ENCODE results near the gene CD300LF. TPM values are rescaled to one million over a fixed set of nuclear protein-coding genes. Genes with fewer than 3 reads are reported as not detected.

Gene CD300LF
- total and polyA plus RNA-seq, 8 donors: 0.19 to 4.7 (median 0.29) TPM

- peaks cover 41 to 65% (median 49%) of the 10 kb centered on the region in 3 donors for H3K4me1 ChIP-seq
- FAIRE-seq: no peak
- H3K27me3 ChIP-seq: no peaks in the 10 kb centered on the region
- H3K27ac ChIP-seq: peak overlapping the region; percentile 40 to 82 (median 66)
- TF ChIP-seq CTCF (IDR thresholded peaks at IDR 0.05): no peak
- H3K9me3 ChIP-seq: no peaks in the 10 kb centered on the region
- intact Hi-C loops (cut with DNase I): no loop called here
- peak; percentile 46 to 75 (median 54) for ATAC-seq
- DNase-seq: peak in 4 of 6 donors; percentile 64 to 83 (median 69)
- H3K4me3 ChIP-seq: no peak overlapping the region
- peaks cover 0 to 5% (median 0%) of the 10 kb centered on the region in 3 donors for H3K36me3 ChIP-seq
- 15 to 29% methylated on average over 10 of the region's 10 CpGs for WGBS, 2 donors
Observed at GRCh38 chr17:74759941-74760340, 47.2 kb upstream of the CD300LF start.

- no peaks in the 10 kb centered on the region for H3K36me3 ChIP-seq
- WGBS, 2 donors: 47 to 56% methylated on average over 6 to 9 of the region's 9 CpGs
- H3K4me3 ChIP-seq: no peak overlapping the region
- H3K9me3 ChIP-seq: no peaks in the 10 kb centered on the region
- DNase-seq: peak in 1 of 6 donors; percentile 64
- intact Hi-C loops (cut with DNase I): no loop called here
- peaks cover 41 to 65% (median 49%) of the 10 kb centered on the region in 3 donors for H3K4me1 ChIP-seq
- peak overlapping the region; percentile 40 to 82 (median 66) for H3K27ac ChIP-seq
- no peaks in the 10 kb centered on the region for H3K27me3 ChIP-seq
- TF ChIP-seq CTCF (IDR thresholded peaks at IDR 0.05): no peak
- FAIRE-seq: no peak
- peak; percentile 7 to 28 (median 18) for ATAC-seq
Observed at GRCh38 chr17:74759243-74759801, 46.6 kb upstream of the CD300LF start.

- peak overlapping the region; percentile 40 to 82 (median 66) for H3K27ac ChIP-seq
- H3K4me3 ChIP-seq: no peak overlapping the region
- TF ChIP-seq CTCF (IDR thresholded peaks at IDR 0.05): no peak
- ATAC-seq (peak in 3 of 4 donors; percentile 29 to 51 (median 36)), FAIRE-seq (no peak), DNase-seq (peak in 1 of 6 donors; percentile 70)
- 67 to 77% methylated on average over 2 of the region's 2 CpGs for WGBS, 2 donors
- H3K36me3 ChIP-seq: no peaks in the 10 kb centered on the region
- H3K27me3 ChIP-seq: no peaks in the 10 kb centered on the region
- peaks cover 41 to 65% (median 49%) of the 10 kb centered on the region in 3 donors for H3K4me1 ChIP-seq
- no peaks in the 10 kb centered on the region for H3K9me3 ChIP-seq
- intact Hi-C loops (cut with DNase I): no loop called here
Observed at GRCh38 chr17:74758848-74759168, 46.1 kb upstream of the CD300LF start.

GRCh38 chr17:74757931-74758847 is 45.5 kb upstream of the CD300LF start:
- ATAC-seq (peak in 3 of 4 donors; percentile 18 to 47 (median 46)), FAIRE-seq (no peak), DNase-seq (peak in 1 of 6 donors; percentile 69)
- TF ChIP-seq CTCF (IDR thresholded peaks at IDR 0.05): no peak
- Histone ChIP-seq H3K4me1 (peaks cover 41 to 59% (median 49%) of the 10 kb centered on the region in 3 donors), H3K9me3 (no peaks in the 10 kb centered on the region), H3K27ac (peak overlapping the region; percentile 40 to 82 (median 66)), H3K4me3 (no peak overlapping the region), H3K27me3 (no peaks in the 10 kb centered on the region), H3K36me3 (no peaks in the 10 kb centered on the region)
- intact Hi-C loops (cut with DNase I): no loop called here
- WGBS, 2 donors: 37 to 52% methylated on average over 26 of the region's 26 CpGs
